ENCODE measurements around the gene NGFR. TPM values are rescaled to one million over a fixed set of nuclear protein-coding genes. Genes with fewer than 3 reads are reported as not detected.

The NGFR gene, protein sequence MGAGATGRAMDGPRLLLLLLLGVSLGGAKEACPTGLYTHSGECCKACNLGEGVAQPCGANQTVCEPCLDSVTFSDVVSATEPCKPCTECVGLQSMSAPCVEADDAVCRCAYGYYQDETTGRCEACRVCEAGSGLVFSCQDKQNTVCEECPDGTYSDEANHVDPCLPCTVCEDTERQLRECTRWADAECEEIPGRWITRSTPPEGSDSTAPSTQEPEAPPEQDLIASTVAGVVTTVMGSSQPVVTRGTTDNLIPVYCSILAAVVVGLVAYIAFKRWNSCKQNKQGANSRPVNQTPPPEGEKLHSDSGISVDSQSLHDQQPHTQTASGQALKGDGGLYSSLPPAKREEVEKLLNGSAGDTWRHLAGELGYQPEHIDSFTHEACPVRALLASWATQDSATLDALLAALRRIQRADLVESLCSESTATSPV
- 0.31 TPM for polyA plus RNA-seq (2013, experiment 1 of 2; ENCODE audit: insufficient read length)
- polyA plus RNA-seq (2013, experiment 2 of 2; ENCODE audit: insufficient read length) = 0.50 TPM

DNA sequence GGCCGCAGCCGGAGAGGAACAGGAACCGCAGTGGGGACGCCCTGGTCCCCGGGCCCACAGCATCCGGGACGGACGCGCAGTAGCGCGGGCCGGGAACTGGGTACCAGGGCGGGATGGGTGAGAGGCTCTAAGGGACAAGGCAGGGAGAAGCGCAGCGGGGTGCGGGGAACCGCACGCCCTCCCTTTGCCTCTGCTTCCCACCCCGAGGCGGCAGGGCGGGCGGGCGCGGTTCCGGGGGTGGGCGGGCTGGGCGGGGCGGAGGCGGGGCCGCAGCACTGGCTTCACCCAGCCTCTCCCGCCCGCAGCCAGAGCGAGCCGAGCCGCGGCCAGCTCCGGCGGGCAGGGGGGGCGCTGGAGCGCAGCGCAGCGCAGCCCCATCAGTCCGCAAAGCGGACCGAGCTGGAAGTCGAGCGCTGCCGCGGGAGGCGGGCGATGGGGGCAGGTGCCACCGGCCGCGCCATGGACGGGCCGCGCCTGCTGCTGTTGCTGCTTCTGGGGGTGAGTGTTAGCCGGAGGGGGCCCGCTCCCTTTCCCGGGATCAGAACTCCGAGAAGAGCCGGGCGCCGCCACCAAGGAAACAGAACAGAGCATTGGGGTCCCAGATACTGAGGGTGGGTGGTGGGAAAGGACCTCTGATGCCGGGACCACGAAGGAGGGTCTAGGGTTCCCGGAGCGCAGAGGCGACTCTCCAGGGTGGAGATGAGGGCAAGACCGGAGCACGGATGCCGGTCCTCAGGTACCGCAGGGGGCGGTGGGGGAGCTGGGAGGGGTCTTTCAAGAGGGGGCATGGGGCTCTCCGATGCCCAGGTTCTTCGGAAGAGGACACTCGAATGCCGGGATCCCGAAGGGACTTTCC is at the start of gene NGFR:
TSS of gene NGFR (plus strand) at position 308 of the 856 bp plus-strand sequence. CDS start at position 433, 125 bp downstream.
- no peak for DNase-seq

DNA sequence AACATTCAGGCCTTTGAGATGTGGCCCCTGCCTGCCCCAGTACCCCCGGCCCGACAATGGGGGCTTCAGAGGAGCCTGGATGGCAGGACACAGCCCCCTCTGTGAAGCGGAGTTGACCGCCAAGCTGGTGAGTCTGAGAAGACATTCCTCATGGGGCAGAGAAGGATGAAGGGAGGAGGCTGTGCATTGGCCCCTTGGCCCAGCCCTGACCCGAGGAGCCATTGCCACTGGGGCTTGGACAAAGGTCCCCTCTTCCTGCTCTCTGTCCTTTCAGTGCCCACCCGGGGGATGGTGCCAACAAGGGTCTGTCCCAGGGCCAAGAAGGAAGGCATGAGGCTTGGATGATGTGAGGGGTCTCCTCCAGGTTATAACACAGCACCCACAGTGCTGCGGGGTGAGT is 49.5 kb upstream of the NGFR start:
- DNase-seq = no peak

DNA sequence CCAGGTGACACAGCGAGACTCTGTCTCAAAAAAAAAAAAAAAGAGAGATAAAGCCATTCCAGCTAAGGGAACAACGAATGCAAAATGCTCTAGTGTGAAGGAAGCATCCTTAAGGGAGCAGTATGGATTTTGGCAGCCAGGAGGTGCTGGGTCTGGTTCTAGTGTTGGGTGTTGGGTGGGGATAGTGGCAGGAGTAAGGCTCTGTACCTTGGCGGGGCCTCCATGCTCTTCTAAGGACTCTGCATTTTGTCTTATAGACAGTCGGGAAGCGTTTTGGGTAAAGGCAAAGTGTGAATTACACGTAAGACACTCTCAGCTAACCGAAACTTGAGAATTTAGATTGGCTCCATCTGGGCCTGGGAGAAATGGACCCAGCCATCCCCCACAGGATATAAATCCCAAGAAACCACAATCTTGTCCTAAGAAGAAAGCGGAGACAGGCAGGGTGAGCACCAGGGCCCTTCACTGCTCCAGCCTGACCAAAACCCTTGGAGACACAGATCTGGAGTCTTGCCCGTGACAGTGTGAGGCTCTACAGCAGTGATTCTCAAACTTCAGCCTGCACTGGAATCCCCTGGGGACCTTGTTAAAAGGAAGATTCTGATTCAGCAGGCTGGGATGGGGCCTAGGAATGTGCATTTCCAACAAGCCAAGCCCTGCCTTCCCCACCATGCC is 47.3 kb upstream of the NGFR start:
- DNase-seq = peak; percentile 81

DNA sequence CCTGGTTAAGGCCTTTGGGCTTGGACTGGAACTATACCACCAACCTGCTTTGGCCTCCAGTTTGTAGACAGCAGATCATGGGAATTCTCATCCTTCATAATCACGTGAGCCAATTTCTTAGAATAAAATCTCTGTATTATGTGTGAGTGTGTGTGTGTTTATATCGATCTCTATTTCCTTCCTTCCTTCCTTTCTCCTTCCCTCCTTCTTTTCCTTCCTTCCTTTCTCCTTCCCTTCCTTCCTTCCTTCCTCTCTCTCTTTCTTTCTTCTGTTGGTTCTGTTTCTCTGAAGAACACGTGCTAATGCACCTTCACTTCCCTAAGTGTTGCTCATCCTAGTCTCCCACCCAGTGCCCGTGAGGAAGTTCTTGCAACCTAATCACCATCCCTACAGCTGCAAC is 44.9 kb upstream of the NGFR start:
- DNase-seq = no peak

DNA sequence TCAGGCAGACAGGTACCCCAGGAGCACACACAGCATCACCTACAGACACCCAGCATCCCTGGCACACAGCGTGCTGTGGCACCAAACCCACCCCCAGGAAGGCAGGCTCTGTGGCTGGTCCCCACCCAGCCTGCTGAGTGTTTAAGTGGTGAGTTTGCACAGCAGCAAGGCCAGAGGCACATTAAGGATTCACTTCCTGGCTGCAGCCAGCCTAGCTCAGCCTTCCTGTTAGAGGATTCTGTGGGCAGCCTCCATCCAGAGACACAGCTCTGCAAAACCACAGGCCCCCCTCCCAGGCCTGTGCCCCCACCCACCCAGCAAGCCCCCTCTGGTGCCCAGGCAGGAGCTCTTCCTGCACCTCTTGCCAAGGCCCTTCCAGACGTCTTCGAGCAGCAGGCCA is 44.4 kb upstream of the NGFR start:
- DNase-seq = peak; percentile 52

DNA sequence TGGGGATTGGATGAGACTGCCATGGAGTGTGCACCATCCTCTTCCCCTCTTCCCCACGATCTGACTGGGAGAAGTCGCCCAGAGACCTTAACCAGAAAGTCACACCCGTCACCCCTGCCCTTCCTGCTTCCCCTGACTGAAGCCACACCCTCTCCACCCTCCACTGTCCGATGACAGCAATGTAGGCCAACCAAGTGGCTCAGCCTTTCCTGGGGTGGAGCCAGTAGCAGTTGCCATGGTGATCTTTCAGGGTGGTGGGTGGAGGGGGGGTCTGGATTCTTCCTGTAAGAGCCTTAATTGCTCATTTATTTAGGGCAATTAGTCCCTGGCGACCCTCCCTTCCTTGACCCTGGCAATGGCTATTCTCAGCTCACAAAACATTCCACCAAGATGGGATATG is 42.9 kb upstream of the NGFR start:
- DNase-seq = no peak

DNA sequence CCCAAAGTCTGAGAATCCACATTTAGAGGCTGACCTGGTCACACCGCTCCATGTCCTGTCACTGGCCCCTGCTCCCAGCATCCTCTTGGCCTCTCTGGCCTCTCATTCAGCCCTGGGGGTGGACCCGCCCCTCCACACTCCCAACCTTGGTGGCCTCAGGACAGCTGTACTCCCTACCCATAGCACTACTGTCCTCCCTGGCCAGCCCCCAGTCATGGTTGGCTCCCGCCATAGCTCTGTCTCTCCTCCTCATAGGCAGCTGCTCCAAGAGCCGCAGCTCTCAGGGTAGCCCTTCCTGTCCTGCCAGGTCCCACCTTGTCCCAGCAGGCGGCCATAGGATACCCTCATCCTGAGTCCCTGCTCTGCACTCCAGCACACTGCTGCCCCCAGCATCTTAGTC is 42.4 kb upstream of the NGFR start:
- DNase-seq = no peak

DNA sequence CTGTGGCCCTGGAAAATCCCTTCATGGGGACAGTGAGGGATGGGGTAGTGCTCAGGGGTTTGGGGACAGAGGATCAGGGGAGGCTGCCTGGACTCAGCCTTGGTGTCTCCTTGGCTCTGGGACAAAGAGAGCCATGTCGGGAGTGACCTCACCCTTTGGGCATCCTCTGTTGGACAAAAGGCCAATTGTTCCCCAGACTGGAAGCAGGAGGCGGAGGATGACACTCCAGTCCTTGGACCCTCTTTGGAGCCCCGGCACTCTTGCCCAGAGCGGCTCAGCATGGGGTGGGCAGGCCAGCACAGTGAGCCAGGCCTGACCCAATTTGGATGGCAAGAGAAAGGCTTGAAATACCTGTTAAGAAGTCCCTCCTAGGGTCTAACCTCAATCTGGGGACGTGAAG is 41.0 kb upstream of the NGFR start:
- no peak for DNase-seq

DNA sequence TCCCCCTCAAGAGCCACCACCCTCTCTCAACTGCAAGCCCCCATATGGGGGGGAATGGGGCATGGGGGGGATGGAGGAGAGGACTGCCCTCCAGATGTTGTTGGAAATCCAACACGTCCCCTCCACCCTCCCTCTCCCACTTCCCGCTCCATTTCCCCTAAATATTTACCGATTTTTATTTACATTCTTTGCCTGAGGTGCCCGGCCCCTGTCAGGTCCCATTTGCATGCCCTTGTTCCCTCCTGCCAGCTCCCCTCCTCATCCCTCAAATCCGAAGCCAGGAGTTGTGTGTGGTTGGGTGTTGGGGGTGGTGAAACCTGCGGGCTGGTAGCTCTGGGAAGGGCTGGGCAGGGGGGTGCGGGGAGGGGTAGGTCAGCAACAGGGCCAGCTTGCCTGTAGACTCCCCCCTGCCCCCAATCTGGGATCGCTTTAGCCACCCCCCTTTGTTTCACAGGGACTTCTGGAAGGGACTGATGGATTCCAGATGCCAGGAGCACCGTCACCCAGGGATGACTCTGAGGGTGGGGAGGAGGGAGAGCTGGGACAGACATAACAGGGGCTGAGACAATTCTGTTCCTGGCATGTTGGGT is 39.7 kb upstream of the NGFR start:
- DNase-seq = peak; percentile 63

DNA sequence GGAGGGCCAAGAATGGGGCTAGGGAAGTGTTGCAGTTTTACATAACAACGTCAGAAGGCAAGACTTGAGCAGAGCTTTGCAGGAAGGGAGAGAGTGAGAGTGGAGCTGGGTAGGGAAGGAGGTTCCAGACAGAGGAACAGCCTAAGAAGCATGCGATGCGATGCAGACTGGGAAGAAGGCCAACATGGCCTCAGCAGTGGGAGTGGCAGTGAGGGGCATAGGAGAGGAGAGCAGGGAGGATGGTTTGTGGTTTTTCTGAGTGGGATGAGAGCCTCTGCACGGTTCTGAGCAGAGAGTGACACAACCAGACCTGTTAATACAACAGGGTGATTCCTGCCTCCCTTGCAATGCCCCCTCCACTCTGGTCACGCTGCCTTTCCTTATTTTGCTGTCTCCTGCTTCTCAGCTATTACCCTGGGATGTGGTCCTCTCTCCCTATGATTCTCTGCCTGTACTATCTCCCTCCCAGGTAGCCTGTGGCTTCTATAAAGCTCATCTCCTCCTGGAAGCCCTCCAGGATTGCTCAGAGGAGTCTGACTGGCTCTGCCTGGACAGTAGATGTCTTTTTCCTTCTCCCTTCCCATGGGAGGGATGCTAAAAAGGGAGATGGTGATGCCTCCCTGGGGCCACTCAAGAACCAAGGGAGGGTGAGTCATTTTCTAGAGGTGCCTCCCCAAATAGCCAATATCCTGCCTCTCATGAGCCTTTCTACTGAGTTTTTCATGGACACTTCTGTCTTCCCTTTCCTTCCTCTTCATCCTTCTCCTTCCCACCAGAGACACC is 38.7 kb upstream of the NGFR start:
- peak; percentile 94 for DNase-seq

DNA sequence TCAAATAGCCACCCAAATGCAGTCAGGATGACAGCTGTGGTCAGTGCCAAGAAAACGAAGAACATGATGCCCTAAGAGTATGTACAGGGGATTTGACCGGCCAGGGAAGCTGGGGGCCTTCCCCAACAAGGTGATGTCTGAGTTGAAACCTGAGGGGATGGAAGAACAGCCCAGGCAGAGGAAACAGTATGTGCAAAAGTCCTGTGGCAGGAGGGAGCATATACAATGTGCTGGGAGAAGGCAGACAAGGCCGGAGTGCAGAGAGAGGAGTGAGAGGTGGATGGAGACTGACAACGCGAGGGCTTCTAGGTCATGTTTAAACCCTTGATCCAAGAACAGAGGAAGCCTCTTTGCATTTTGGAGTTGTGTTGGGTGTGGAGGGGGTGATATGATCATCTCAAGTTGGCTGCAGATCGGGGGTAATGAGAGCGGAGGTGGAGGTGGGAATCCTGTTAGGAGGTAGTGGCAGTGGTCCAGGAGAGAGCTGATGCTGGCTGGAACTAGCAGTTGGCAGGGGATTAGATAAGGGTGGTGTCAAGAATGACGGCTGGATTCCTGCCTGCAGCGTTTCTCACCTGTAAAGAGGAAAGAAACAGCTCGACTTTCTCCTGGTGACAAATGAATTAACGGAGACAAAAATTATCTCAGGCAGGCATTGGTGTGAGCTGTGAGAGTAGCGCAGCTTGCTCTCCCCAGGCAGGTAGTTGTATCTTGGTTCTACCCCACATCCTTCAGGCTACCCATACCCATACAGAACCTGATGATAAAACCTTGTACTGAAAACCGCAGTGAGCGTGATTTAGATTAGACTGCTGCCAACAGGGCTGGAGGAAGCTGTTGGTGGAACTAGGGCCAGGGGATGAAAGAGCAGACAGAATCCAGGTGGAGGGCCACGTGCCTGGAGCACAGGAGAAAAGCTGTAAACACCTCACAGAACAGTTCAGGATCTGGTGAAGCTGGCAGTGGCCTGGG is 37.2 kb upstream of the NGFR start:
- DNase-seq = no peak

DNA sequence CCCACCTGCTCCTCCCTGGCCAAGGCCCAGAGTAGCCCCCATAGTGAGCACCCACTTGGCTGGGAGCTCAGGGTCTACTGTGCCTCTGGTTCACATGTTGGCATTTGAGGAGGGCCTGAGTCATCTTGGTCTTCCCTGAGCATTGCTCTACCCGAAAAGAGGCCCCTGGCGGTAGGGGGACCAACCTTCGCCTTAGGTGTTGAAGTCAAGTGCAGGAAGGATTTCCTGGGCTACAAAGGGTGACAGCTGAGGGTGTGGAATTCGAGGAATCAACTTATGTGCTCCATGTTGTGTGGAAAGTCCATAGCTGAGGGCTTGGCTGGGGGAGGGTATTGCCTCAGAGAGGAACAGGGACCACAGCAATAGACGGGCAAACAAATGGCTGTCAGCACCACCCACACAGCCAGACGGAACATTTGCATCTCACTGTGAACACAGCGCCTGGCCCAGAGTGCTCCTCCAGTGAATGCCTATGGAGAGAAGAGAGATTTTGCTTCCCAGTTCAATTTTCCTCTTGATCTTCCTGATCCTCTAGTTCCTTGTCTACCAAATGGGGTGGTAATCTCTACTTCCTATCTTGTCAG is 35.6 kb upstream of the NGFR start:
- no peak for DNase-seq

DNA sequence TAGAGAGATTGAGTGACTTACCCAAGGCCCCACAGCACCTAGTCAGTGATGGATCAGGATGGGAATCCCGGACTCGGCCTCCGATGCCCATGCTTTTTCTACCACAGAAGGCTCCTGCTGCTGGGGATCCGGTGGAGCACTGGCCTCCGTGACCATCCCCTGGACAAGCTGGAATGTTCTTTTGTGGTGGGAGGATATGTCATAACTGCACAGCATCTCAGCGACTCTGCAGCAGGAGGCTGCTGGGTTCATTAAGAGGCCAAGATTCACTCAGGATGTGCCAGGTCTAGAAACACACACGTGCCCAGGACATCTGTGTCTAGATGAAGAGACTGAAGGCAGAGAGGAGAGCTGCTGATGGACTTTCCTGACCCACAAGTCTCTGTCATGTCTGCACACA is 34.7 kb upstream of the NGFR start:
- DNase-seq = no peak

DNA sequence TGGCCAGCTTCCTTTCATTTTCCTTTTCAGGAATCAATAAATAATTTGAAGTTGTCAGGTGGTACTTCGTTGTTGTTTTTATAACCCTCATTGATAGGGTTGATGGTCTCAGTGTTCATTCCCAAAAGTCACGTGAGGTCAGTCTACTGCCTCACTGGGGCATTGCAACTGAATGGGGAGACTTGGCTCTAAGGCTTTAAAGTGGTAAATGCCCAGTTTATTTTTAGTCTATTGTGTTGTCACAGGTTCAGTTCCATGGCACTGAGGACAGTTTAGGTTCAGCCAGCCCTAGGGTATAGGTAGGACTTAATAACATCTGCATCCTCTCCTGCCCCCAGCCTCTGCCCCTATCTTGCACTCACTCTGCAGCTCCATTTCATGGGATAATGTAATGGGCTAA is 33.5 kb upstream of the NGFR start:
- no peak for DNase-seq

DNA sequence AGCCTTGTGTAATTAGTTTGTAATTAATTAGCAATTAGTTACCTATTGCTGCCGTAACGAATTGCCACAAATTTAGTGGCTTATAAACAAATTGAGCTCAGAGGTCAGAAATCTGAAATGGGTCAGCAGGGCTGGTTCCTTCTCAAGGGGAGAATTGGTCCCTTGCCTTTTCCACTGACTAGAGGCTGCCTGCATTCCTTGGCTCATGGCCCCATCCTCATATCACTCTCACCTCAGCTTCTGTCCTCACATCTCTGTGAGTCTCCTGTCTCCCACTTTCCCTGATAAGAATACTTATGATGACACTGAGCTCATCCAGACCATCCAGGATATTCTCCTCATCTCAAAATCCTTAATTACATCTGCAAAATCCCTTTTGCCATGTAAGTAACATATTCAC is 31.0 kb upstream of the NGFR start:
- DNase-seq = no peak

DNA sequence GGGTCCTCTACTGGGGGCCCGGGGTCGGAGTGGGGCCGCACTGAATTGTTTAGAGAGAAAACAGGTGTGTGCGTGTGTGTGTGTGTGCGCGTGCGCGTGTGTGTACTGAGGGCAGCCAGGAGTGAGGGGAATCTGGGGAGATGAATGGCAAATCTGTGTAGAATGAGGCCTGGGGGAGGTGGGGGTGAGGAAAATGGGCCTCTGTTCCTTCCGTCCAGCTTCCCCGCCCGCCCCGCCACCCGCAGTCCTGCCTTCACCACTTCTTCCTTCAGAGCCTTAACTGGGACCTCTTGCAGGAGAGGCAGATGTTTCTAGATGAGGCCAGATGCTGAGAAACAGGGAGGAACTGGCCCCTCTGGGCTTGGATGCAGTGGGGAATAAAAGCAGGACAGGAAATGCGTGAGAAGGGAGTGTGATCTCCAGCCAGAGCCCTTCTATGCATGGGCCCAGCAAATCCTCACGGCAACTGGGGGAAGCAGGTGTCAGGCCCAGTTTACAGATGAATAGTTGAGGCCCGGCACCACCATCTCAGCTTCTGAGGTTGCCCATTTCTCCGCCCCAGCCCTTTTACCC is 29.7 kb upstream of the NGFR start:
- no peak for DNase-seq

DNA sequence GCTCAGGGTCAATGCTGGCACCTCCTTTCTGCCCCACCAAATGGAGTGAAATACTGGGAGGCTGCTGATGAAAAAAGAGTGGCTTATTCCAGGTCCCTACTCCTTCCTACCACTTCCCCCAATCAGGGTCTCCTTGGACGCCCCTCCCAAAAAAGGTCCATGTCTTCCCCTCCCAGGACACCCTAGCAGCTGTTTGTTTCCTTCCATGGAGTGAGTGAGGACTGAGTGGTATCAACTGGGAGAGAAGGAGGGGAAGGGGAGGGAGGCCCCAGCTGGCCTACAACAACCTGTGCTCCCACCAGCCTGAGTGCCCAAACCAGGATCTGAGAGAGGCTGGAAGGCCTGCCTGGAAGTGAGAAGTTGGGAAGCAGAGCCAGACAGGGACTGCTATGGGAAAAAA is 28.7 kb upstream of the NGFR start:
- no peak for DNase-seq

DNA sequence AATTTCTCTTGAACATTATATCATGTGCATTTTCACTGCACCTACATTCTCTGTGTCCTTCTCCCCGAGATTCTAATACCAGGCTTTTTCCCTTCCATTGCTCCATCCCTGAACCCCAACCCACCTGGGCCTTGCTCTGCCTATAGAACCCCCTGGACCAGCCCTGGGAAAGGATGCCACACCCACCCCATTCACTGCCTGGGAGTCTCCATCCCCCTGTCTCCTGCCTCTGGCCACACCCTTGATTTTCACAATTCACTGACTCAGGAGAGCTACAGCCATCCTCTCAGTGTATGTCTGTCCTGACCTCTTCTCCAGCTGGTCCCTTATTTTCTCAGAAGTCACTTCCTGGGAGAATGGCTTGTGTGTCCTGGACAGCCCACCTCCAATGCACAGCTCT is 27.9 kb upstream of the NGFR start:
- DNase-seq = no peak

DNA sequence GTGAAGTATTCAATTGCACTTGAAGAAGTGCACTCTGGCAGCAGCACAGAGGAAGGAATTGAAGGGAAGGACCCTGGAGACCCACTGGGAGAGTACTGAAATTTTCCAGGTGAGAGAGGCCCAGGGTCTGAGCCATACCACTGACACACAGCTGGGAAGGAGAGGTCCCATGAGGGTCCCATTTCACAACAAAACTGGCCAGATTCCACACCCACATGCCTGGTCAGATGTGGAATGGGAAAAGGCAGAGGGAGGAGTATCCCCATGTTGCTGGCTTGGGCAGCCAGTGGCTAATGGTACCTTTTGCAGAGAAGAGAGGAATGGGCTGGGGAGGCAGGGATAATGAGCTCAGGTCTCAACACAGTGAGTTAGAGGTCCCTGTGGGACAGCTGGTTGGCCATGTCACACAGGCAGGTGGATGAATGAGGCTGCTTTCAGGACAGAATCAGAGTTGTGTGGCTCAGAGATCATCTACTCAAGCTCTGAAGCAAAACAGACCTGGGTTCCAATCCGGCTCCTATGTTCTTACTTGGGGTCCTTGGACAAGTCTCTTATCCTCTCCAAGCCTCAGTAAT is 26.2 kb upstream of the NGFR start:
- no peak for DNase-seq

All from fibroblast of skin of abdomen (primary cell).